ENCODE data around the gene PRRT1B. TPM values are rescaled to one million over a fixed set of nuclear protein-coding genes. Genes with fewer than 3 reads are reported as not detected.
A peak's percentile ranks its signal among the peaks of the same experiment; 100 is the strongest.

Gene PRRT1B
- total RNA-seq, 1 donor from 2014 or later: not detected

- no peak for DNase-seq (ENCODE audit: low spot score)
Measured at GRCh38 chr9:131522257-131523085, 22.9 kb upstream of the PRRT1B start.

- no peak for DNase-seq (ENCODE audit: low spot score)
Measured at GRCh38 chr9:131523086-131523388, 22.3 kb upstream of the PRRT1B start.

DNA sequence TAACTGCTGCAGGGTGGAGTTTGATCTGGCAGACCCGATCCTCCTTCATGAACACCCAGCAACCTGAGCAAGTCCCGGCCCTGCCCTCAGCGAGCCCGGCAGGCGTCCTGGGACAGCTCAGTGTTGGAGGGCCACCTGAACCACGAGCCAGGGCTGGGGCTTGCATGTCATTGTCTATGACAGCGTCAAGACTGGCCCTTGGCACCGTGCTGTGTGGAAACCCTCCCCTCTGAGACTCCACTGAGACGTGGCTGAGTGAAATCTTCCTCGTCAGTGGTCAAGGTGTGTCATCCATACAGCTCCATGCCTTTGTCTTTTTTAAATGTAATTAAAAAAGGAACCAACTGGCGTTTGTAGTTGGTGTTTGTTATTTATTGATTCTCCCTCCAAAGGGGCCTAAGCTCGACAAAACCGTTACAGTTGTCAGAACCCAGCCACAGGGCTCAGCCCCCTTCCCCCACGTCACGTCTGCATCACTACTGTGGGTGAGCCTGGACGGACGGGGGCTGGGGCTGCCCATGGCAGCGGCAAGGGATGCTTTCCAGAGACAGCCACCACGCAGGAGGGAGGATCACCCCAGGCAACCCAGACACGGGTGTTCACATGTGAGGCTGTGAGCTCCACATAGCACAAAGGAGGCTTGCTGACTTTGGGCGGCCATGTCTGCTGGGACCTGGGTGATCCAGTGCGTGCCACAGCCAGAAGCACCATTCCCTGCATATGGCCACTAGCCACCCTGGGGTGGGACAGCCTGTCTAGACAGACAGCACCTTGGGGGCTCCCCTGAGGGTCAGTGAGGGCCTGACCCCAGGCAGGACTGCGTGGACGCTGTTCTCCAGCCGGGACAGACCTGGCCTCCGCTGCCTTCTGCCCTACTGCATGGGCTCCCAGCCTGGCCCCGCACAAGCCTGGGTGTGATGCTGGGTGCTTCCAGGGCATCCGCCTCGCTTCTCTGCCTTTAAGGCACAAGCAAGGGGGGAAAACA, 21.6 kb upstream of the PRRT1B start:
- no peak for DNase-seq (ENCODE audit: low spot score)

GRCh38 chr9:131524665-131525315, 20.5 kb upstream of the PRRT1B start:
- no peak for DNase-seq (ENCODE audit: low spot score)

GRCh38 chr9:131525643-131526565, 19.4 kb upstream of the PRRT1B start:
- DNase-seq (ENCODE audit: low spot score): no peak

DNA sequence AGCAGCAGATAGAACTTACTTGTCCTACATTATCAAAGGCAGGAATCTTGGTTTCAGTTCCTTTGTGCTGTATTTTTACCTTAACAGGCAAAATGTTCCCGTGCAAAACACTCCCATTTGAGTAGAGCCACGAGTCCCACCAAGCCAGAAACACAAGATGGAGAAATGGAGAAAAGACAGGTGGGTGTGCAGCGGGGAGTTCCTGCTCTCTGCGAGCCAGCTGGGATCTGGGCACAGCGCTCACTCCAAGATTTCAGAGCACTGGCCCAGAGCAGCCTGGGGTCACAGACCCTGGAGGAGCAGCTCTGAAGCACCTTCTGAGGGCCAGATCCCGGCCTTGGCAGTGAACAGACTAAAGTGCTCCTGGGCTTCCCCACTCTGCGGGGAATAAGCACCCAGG, 17.1 kb upstream of the PRRT1B start:
- no peak for DNase-seq (ENCODE audit: low spot score)

GRCh38 chr9:131528886-131529505, 16.3 kb upstream of the PRRT1B start:
- no peak for DNase-seq (ENCODE audit: low spot score)

GRCh38 chr9:131529597-131530545, 15.5 kb upstream of the PRRT1B start:
- no peak for DNase-seq (ENCODE audit: low spot score)

GRCh38 chr9:131530546-131530919, 14.8 kb upstream of the PRRT1B start:
- DNase-seq (ENCODE audit: low spot score): no peak

DNA sequence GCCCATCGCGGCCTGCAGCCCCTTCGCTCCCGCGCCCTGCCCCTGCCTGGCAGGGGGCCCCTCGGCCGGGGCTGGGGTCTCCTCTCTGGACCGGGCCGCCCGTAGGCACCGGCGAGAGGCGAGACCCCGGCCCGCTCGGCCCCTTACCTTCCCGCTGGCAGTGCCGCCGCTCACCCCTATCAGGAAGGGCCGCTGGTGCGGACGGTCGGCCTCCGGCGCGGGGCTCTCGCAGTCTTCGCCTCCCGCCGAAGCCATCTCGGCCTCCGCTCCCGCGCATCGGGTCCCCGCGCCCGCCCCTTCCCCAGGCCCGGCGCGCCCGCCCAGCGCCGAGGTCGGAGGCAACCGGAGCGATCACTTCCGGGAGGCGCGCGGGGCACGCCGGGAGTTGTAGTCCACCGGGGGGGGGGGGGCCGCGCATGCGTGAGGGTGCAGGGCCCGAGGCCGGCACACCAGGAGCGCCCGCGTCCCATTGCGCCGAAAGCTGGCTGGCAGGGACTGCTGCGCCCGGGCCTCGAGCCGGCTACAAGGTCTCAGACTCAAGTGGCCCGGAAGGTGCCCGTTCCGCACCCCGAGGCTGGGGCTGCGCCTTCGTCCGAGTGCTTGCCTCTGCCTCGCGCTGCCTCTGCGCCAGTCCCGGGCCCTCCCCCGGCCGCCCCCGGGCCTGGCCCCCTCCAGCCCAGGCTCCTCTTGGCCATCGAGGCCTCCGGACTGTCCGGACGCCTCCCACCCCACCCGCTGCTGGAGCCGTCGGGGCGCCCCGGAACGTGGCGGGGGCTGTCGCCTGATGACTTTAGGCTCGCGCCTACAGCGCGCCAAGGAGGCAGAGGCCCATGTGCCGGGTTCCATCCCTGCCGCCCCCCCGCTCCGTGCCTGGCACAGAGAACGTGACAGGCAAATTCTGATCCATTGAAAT, 14.1 kb upstream of the PRRT1B start, which contains the start of gene UCK1:
Gene UCK1 (minus strand): TSS at position 344 of the 913 bp plus-strand sequence. CDS start 89 bp downstream, at position 255.
- peak; percentile 76 for DNase-seq (ENCODE audit: low spot score)

- DNase-seq (ENCODE audit: low spot score): no peak
Measured at GRCh38 chr9:131534721-131535237, 10.5 kb upstream of the PRRT1B start.

DNA sequence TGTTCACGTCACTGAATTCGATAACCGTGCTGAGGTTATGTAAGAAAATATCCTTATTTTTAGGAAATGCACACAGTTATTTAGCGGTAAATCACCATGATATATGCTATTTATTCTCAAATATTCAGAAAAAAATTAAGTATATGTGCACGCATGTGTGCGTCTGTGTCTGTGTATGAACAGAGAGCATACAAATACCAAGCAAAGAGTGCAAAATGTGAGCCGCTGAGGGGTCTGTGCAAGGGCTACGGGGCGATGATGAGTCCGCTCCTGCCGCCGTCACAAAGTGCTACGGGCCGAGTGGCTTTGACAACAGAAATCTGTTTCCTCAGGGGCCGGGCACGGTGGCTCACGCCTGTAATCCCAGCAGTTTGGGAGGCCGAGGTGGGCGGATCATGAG, 7.4 kb upstream of the PRRT1B start:
- no peak for DNase-seq (ENCODE audit: low spot score)

DNA sequence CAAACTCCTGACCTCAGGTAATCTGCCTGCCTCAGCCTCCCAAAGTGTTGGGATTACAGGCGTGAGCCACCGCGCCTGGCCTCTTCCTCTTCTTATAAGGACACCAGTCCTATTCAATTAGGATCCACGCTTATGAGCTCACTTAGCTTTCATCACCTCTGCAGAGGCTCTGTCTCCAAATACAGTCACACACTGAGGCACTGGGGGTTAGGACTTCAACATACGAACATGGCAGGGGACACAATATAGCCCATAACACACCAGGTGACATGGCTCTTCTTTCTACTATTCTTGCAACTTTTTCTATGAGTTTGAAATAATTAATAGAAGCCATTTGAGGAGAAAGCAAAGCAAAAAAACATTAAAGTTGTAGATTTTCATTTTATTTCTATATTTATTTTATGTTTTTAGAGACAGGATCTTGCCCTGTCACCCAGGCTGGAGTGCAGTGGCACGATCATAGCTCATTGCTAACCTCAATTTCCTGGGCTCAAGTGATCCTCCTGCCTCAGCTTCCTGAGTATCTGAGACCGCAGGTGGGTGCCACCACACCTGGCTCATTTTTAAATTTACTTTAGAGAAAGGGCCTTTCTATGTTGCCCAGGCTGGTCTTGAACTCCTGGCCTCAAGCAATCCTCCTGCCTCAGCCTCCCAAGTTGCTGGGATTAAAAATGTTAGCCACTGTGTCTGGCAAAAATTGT, 6.0 kb upstream of the PRRT1B start:
- DNase-seq (ENCODE audit: low spot score): no peak

DNA sequence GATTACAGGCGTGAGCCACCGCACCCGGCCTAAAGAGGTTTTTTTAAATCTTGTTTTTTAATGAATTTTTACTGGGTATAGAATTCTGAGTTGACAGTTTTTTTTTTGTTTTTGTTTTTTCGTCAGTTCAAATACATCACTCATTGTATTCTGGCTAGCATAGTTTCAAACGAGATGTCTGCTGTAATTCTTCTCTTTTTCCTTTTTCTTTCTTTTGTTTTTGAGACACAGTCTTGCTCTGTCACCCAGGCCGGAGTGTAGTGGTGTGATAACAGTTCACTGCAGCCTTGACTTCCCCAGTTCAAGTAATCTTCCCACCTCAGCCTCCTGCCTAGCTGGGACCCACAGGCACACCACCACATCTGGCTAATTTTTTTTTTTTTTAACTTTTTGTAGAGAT, 2.2 kb upstream of the PRRT1B start:
- DNase-seq (ENCODE audit: low spot score): no peak

- no peak for DNase-seq (ENCODE audit: low spot score)
Measured at GRCh38 chr9:131545786-131546335, 538 bp downstream of the PRRT1B start.

DNA sequence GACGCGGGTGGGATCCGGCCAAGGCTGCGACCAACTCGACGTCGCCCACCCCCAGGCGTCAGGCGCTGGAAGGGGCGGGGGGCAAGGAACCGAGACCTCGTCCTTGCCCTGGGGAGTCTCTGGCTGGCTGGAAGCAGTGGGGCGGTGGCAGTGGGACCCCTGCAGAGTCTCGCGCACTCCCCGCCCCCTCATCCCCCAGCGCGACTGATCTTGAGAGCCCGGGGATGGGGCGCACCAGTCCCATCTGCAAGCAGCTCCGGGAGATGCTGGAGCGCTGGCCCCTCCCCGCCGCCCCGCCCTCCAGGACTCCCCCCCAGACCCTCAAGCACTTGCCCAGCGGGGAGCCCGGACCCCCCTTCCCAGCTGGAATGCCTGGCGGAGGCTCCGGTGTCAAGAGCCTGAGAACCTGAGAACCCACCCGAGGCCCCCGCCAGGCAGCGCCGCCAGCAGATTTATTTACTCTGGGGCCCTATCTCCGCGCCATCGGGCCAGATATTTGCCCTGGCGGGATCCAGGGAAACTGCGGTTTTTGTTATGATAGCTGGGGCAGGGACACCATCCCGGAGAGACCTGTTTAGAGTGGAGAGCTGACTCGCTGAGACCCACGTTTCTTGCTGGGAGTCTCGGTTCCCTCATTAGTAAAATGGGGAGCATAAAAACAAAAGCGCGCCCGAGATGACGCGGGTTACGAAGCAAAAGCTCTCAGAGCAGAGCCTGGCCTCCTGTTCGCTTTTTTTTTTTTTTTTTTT, 1.2 kb downstream of the PRRT1B start:
- no peak for DNase-seq (ENCODE audit: low spot score)
